GM19043 (cell line): ENCODE data around the gene MT2A.

Experiments used
- ATAC-seq: cut with Tn5 transposase; IDR thresholded peaks from one replicate; pipeline ENCODE4 v1.9.1; 2021; ENCODE audit warnings: low read depth; ENCODE audit not compliant: unreplicated experiment

MT2A gene

GRCh38 chr16:56594292-56594619 is 14.1 kb upstream of the MT2A start:
- ATAC-seq = no peak

DNA sequence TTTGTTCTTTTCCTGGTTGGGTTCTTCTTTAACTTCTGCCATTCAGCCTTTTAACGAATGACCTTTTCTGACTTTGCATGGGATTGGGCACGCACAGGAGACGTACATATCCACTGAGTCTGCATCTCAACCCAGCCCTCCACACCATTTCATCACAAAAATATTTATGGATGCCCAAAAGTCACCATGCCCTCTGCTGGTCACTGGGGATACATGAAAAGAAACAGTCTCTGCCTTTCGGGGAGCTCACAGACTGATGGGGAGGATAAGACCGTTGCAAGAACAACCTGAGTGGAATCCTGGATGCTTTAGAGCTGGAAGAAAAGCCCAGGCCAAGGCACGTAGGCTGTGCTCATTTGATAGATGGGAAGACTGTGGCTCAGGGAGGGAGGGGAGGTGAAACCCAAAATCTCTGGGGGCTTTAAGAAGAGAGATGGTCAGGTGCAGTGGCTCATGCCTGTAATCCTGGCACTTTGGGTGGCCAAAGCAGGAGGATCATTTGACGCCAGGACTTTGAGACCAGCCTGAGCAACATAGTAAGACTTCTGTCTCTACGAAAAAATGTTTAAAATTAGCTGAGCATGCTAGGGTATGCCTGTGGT is 7.9 kb upstream of the MT2A start:
- ATAC-seq = no peak

DNA sequence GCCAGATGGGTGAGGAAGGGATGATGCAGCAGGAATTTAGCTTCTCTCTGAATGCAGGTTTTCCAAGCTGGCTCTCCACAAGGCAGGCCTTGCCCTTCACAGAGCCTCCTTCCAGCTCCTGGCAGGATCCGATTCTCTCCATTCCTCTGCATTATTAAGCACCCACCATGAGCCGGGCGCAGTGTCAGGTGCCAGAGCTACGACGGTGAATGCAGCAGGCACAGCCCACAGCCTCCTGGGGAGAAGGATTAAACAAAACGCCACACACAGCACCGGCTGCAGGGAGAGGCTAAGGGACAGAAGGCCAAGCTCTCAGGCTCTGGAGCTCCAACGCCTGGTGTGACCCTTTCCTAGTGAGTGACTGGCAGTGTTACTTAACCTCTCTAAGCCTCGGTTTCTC is 7.1 kb upstream of the MT2A start:
- ATAC-seq = no peak

DNA sequence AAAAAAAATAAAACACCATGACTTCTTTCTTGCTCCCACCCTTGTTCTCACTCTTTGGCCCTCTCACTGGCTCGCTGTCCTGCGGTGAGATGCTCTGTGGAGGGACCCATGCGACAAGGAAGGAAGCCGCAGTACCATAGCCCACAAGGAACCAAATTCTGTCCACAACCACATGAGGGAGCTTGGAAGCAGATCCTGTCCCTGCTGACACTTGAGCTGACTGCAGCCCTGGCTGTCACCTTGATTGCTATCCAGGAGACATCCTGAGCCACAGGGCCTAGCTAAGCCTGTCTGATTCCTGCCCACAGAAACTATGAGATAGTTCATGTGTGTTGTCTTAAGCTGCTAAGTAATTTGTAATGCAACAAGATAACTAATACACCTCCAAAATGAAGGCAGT is 4.8 kb upstream of the MT2A start:
- no peak for ATAC-seq

- ATAC-seq = no peak
Measured at GRCh38 chr16:56604966-56605365, 3.4 kb upstream of the MT2A start.

- ATAC-seq = no peak
Measured at GRCh38 chr16:56605475-56605874, 2.9 kb upstream of the MT2A start.

GRCh38 chr16:56606071-56606475 is 2.3 kb upstream of the MT2A start:
- no peak for ATAC-seq

GRCh38 chr16:56606476-56607108 is 1.8 kb upstream of the MT2A start:
- no peak for ATAC-seq

- ATAC-seq = no peak
Measured at GRCh38 chr16:56607109-56607618, 1.2 kb upstream of the MT2A start.

DNA sequence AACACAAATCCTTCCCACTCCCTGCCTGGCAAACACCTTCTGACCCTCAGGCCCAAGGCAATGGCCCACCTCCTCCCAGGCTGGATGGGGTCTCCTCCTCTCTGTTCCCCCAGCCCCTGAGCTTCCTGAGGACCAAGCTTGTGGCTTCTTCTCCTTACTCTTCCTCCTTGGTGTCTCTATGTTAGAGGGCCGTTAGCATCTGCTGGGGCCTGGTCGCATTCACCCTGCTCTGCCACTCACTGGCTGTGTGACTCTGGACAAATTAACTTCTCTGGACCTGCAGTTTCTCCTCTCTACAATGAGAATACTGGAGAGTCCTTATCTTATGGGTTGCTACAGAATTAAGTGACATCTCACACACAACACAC is 725 bp upstream of the MT2A start:
- ATAC-seq = no peak

- no peak for ATAC-seq
Measured at GRCh38 chr16:56608876-56609462, 585 bp downstream of the MT2A start.

DNA sequence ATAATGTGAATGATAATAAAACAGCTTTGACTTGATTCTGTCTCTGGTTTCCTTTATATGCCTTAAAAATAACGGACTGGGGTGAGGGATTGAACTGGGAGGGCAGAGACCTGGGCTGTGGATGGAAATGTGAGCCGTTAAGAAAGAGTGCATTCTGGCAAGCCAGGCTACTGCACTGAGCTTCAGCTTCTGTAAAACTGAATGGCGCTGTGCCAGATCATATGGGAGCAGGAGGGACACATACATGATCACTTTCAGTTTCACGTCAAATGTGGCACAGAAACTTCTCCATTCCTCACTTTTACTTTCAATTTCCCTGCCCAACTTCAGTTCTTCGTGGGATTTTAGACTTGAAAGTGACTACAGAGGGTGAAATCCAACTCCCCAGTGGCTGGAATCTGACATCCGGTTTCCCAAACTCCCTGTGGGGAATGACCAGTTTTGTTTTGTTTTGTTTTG is 1.1 kb downstream of the MT2A start:
- peak; percentile 37 for ATAC-seq

GRCh38 chr16:56610017-56610608 is 1.7 kb downstream of the MT2A start:
- no peak for ATAC-seq

DNA sequence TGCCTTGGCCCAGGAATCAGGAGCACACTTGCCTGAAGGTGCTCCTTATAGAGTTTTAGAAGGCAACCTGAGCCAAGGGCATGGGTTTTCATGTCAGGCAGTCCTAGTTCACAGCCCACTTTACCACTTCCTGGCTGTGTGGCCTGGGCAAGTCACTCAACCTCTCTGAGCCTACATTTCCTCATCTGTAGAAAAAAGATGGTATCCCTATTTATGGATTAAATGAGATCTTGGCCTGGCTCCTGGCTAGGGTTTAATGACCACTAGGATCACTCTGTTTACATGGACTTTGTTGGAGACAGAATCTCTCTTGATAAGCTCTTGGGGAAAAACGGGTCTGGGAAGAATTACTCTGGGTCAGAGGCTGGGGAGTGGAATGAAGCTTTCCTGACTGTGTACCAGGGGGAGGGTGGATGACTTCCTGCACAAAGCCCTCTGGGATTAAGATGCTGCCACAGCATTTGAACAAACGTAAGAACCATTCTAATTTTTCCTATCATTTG is 2.3 kb downstream of the MT2A start:
- no peak for ATAC-seq

DNA sequence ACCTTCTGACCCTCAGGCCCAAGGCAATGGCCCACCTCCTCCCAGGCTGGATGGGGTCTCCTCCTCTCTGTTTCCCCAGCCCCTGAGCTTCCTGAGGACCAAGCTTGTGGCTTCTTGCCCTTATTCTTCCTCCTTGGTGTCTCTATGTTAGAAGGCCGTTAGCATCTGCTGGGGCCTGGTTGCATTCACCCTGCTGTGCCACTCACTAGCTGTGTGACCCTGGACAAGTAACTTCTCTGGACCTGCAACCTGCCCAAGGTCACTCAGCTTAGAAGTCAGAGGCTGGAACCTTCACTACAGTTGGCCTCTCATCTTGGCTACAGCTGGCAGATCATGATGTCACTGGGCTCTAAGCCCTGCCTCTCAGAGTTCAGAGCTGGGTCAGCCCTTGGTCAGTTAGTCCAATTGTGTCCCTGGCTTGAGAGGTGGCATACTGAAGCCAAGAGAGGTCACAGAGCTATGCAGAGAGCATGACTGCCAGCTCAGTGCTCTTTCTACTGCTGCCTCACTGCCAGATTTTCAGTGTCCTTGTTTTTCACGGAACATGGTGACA is 3.0 kb downstream of the MT2A start:
- no peak for ATAC-seq

DNA sequence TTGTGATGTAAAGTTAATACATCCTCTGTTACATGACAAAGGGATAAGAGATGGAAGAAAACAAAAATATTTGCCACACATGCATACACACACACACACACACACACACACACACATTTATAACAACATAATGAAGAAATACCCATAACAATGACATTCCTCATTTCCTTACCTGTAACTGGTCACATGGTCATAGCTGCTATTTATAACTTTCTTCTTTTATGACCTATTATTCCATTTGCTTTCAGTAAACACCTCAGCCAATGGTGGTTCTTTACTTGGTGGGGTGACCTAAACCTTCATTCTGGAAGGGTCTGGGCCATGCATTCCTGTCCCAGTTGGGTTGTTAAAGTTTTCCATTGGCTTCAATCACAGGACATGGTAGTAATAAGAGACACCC is 5.3 kb downstream of the MT2A start:
- ATAC-seq = no peak

DNA sequence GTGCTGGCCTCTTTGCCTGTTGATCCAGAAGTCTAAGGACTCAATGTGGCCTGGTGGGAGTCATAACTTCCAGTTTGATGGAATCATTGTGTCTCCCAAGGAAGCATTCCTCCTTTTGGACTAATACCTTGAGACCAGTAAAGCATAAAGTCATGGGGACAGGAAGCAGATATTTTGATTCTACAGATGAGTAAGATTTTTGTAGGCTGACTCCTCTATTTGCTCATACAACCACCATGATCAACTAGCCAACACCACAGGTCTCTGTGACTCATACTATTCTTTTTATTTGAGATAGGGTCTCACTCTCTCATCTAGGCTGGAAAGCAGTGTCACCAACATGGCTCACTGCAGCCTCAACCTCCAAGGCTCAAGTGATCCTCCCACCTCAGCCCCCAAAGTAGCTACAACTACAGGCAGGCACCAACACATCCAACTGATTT is 6.2 kb downstream of the MT2A start:
- no peak for ATAC-seq

DNA sequence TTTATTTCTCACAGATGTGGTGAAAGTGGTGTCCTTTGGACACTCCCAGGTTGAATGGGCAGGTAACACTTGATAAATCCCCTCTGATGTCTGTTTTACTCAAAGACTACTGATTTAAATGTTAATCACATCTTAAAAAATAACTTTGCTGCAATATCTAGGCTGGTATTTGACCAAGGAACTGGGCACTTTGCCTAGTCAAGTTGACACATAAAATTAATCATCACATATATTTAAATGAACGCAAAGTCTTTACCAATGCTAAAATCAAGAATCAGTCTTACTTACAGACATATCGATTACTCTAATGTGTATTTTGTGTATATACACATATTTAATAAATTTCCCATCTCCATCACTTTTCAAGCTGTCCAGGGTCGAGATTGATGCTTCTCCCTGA is 7.0 kb downstream of the MT2A start:
- ATAC-seq = no peak

DNA sequence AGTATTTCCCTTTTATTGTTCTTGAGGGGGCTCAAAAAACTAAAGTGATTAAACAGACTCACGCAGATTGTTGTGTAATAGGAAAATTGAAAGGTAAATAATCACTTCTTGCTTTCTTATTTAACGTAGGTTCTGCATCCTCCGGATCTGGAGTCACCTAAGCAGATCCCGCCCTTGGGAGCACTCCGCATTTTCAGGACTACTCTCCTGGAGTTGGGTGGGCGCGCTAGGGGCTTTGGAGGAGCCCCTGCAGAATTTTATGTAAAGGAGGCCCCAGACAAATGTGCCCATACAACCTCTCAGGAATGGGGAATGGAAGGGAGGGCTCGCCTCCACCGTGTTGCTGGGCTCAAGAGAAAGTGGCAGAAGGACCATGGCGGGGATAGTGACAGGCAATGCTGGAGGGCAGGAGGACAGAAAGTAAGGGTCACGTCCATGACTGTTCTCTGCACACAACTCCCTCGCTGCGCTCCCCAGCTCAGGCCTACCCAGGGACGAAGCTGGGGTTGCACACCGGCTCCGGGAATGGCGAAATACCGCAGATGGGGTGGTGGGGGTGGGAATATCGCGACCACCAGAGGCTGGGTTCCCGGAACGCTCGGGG is 8.3 kb downstream of the MT2A start:
- no peak for ATAC-seq

DNA sequence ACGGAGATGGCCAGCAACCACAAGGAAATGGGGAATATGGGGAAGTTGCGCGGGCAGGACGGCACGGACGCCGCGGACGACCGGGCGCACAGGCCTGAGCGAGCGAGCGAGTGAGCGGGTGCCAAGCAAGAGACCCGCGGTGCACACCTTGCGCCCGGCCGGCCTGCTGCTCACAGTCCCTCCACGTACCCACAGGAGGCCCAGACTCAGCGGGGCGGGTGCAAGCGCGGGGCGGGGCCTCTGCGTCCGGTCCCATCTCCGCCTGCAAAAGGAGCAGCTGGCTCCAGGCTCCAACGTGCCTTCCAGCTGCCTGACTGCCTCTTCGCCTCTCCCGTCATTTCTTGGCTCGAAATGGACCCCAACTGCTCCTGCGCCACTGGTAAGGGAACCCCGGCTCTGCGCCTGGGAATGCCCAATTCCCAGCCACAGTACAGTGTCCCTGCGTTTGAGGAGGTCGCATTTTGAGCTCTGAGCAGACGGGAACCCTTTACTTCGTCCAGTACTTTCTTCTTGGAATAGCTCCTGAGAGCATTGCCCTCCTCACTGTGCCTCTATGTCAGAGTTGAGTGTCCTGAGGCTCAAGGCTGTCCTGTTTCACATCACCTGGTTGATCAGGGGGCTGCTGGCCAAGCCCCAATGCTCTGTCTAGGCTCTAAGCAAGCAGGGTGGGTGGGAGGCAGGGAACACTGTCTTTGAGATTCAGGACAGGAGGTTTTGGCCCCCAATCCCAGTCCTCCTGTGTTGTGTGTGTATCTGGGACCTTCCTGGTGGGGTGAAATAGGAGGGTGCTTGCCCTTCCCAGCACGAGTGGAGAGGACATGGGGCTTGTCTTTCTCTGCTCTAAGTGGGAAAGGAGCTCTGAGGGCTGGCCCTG is 9.1 kb downstream of the MT2A start:
- ATAC-seq = peak; percentile 69
